AG04450 (cell line): ENCODE measurements around the gene SHISA9. TPM values are rescaled to one million over a fixed set of nuclear protein-coding genes. Genes with fewer than 3 reads are reported as not detected.

Source experiments
- CTCF ChIA-PET: fragments of 300-600, 350-600 bp; formaldehyde crosslinking; extraction: SDS; loops from one replicate; lab custom pipeline; 2022; ENCODE audit warnings: antibody characterized with exemption, inconsistent platforms; lab: Charles Lee
- POLR2A ChIA-PET: fragments of 350-600 bp; formaldehyde crosslinking; extraction: SDS; loops from one replicate; lab custom pipeline; 2021; ENCODE audit warnings: antibody characterized with exemption, inconsistent platforms; lab: Yijun Ruan, JAX
- DNase-seq: peaks from one replicate; pipeline ENCODE4 v3.0.0-alpha.2; 2011; ENCODE audit warnings: low read depth, low spot score
- H3K27ac ChIP-seq: one replicate; pipeline ENCODE4 v1.5.1; 2012; ENCODE audit warnings: low read depth, low read length, control low read depth
- H3K27me3 ChIP-seq: one replicate; pipeline ENCODE4 v1.6.0; 2012; ENCODE audit warnings: low read length; ENCODE audit not compliant: control insufficient read depth, insufficient read depth
- H3K4me3 ChIP-seq: 2 replicates; pipeline ENCODE4 v1.5.1; 2011; ENCODE audit warnings: mild to moderate bottlenecking, low read depth, low read length, control low read depth
- H3K9me3 ChIP-seq: 2 replicates; pipeline ENCODE4 v1.5.1; 2012; ENCODE audit warnings: low read length; ENCODE audit not compliant: control insufficient read depth, insufficient read depth
- CTCF ChIP-seq: IDR thresholded peaks from 2 replicates; pipeline ENCODE4 v1.5.1; 2011; ENCODE audit warnings: low read depth, low read length, control low read depth, inconsistent platforms
- polyA plus RNA-seq: library from polyadenylated mRNA; depleted of rRNA; stranded (reverse); fragments of >200 nt; gene quantifications from 2 replicates; pipeline ENCODE4 v1.2.3, GENCODE V29; 2011

The SHISA9 gene
- polyA plus RNA-seq, 1 experiment, result not detected

GRCh38 chr16:13148836-13149235, 247.4 kb downstream of the SHISA9 start:
- H3K4me3 ChIP-seq, result no peak overlapping the region
- H3K27me3 ChIP-seq, result no peaks in the 10 kb centered on the region
- no peak for TF ChIP-seq CTCF
- ChIA-PET POLR2A (no interaction called here), CTCF (no interaction called here)
- H3K27ac ChIP-seq, result no peak overlapping the region
- no peak for DNase-seq
- peaks cover 41% of the 10 kb centered on the region for H3K9me3 ChIP-seq

- CTCF ChIA-PET, result no interaction called here
- DNase-seq, result no peak
- H3K9me3 ChIP-seq, result peaks cover 32% of the 10 kb centered on the region
- H3K27me3 ChIP-seq, result no peaks in the 10 kb centered on the region
- POLR2A ChIA-PET, result no interaction called here
- TF ChIP-seq CTCF, result no peak
- no peak overlapping the region for H3K4me3 ChIP-seq
- H3K27ac ChIP-seq, result no peak overlapping the region
These were observed 248.9 kb downstream of the SHISA9 start for GRCh38 chr16:13150181-13150885.

GRCh38 chr16:13153696-13154095, 252.3 kb downstream of the SHISA9 start:
- POLR2A ChIA-PET, result no interaction called here
- no peak overlapping the region for H3K4me3 ChIP-seq
- peaks cover 25% of the 10 kb centered on the region for H3K9me3 ChIP-seq
- no peaks in the 10 kb centered on the region for H3K27me3 ChIP-seq
- TF ChIP-seq CTCF, result no peak
- H3K27ac ChIP-seq, result no peak overlapping the region
- CTCF ChIA-PET, result no interaction called here
- no peak for DNase-seq

- Histone ChIP-seq H3K4me3 (no peak overlapping the region), H3K9me3 (peaks cover 24% of the 10 kb centered on the region), H3K27ac (no peak overlapping the region), H3K27me3 (no peaks in the 10 kb centered on the region)
- POLR2A ChIA-PET, result no interaction called here
- CTCF ChIA-PET, result no interaction called here
- DNase-seq, result no peak
- no peak for TF ChIP-seq CTCF
These were observed 253.4 kb downstream of the SHISA9 start for GRCh38 chr16:13154799-13155198.

GRCh38 chr16:13155377-13155776, 254.0 kb downstream of the SHISA9 start:
- ChIA-PET CTCF (no interaction called here), POLR2A (no interaction called here)
- Histone ChIP-seq H3K27ac (no peak overlapping the region), H3K9me3 (peaks cover 22% of the 10 kb centered on the region), H3K27me3 (no peaks in the 10 kb centered on the region), H3K4me3 (no peak overlapping the region)
- TF ChIP-seq CTCF, result no peak
- DNase-seq, result no peak
